ENCODE results near the gene LZTS2. TPM values are rescaled to one million over a fixed set of nuclear protein-coding genes. Genes with fewer than 3 reads are reported as not detected.

LZTS2 gene
- polyA plus RNA-seq, 1 of the 3 experiments (the other 2 are of a cell fraction), result 50.6 TPM

- TF ChIP-seq TAF1 (IDR thresholded peaks at IDR 0.05; ENCODE audit: borderline replicate concordance, low read depth, low read length) (no peak), YY1 (IDR thresholded peaks at IDR 0.05; ENCODE audit: low read depth) (no peak), MXI1 (IDR thresholded peaks at IDR 0.05; ENCODE audit: low read depth, low read length) (no peak), NFIC (IDR thresholded peaks at IDR 0.05; ENCODE audit: borderline replicate concordance) (no peak), RCOR1 (IDR thresholded peaks at IDR 0.05; ENCODE audit: low read length) (no peak), GABPA (IDR thresholded peaks at IDR 0.05; ENCODE audit: low read depth) (no peak), USF1 (IDR thresholded peaks at IDR 0.05; ENCODE audit: borderline replicate concordance, low read depth) (no peak), SMC3 (IDR thresholded peaks at IDR 0.05; ENCODE audit: low read depth, low read length) (no peak)
- TF ChIP-seq, protein P1, sequence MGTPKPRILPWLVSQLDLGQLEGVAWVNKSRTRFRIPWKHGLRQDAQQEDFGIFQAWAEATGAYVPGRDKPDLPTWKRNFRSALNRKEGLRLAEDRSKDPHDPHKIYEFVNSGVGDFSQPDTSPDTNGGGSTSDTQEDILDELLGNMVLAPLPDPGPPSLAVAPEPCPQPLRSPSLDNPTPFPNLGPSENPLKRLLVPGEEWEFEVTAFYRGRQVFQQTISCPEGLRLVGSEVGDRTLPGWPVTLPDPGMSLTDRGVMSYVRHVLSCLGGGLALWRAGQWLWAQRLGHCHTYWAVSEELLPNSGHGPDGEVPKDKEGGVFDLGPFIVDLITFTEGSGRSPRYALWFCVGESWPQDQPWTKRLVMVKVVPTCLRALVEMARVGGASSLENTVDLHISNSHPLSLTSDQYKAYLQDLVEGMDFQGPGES (IDR thresholded peaks at IDR 0.05; ENCODE audit: low read depth, low read length), result no peak
- TF ChIP-seq, protein P2, sequence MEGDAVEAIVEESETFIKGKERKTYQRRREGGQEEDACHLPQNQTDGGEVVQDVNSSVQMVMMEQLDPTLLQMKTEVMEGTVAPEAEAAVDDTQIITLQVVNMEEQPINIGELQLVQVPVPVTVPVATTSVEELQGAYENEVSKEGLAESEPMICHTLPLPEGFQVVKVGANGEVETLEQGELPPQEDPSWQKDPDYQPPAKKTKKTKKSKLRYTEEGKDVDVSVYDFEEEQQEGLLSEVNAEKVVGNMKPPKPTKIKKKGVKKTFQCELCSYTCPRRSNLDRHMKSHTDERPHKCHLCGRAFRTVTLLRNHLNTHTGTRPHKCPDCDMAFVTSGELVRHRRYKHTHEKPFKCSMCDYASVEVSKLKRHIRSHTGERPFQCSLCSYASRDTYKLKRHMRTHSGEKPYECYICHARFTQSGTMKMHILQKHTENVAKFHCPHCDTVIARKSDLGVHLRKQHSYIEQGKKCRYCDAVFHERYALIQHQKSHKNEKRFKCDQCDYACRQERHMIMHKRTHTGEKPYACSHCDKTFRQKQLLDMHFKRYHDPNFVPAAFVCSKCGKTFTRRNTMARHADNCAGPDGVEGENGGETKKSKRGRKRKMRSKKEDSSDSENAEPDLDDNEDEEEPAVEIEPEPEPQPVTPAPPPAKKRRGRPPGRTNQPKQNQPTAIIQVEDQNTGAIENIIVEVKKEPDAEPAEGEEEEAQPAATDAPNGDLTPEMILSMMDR (IDR thresholded peaks at IDR 0.05), result no peak
- TF ChIP-seq, protein P3, sequence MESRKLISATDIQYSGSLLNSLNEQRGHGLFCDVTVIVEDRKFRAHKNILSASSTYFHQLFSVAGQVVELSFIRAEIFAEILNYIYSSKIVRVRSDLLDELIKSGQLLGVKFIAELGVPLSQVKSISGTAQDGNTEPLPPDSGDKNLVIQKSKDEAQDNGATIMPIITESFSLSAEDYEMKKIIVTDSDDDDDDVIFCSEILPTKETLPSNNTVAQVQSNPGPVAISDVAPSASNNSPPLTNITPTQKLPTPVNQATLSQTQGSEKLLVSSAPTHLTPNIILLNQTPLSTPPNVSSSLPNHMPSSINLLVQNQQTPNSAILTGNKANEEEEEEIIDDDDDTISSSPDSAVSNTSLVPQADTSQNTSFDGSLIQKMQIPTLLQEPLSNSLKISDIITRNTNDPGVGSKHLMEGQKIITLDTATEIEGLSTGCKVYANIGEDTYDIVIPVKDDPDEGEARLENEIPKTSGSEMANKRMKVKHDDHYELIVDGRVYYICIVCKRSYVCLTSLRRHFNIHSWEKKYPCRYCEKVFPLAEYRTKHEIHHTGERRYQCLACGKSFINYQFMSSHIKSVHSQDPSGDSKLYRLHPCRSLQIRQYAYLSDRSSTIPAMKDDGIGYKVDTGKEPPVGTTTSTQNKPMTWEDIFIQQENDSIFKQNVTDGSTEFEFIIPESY (IDR thresholded peaks at IDR 0.05; ENCODE audit: borderline replicate concordance, low read depth), result no peak
- TF ChIP-seq, protein P4, sequence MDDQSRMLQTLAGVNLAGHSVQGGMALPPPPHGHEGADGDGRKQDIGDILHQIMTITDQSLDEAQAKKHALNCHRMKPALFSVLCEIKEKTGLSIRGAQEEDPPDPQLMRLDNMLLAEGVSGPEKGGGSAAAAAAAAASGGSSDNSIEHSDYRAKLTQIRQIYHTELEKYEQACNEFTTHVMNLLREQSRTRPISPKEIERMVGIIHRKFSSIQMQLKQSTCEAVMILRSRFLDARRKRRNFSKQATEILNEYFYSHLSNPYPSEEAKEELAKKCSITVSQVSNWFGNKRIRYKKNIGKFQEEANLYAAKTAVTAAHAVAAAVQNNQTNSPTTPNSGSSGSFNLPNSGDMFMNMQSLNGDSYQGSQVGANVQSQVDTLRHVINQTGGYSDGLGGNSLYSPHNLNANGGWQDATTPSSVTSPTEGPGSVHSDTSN (IDR thresholded peaks at IDR 0.05), result no peak
- H3K36me3 ChIP-seq (replicated peaks in 1 of 2; ENCODE audit: control insufficient read depth in 1 of 2, insufficient read depth in 2 of 2, low read length in 1 of 2), result peaks cover 3 to 34% of the 10 kb centered on the region in 2 experiments
- H3F3A ChIP-seq (replicated peaks; ENCODE audit: insufficient read depth), result no peaks in the 10 kb centered on the region
- no peak overlapping the region for H3K4me2 ChIP-seq
- no peaks in the 10 kb centered on the region for H3K9me2 ChIP-seq
- DNase-seq, result no peak
- H2AFZ ChIP-seq (ENCODE audit: low read depth), result no peak overlapping the region
- POLR2A ChIA-PET, result interaction anchor here (1.4 kb wide), 1 partner anchor 9 kb away, joined by 3 read pairs; no protein-coding TSS in a partner anchor
- no peaks in the 10 kb centered on the region for H4K20me1 ChIP-seq (ENCODE audit: insufficient read depth)
- H3K4me1 ChIP-seq (ENCODE audit: control insufficient read depth in 1 of 2, insufficient read depth in 2 of 2, low read depth in 1 of 2, low read length in 1 of 2), result peaks cover 0 to 5% of the 10 kb centered on the region in 2 experiments; a peak in 1 of 4 replicates
- H3K27me3 ChIP-seq (ENCODE audit: insufficient read depth), result no peaks in the 10 kb centered on the region
- H3K79me2 ChIP-seq (ENCODE audit: insufficient read depth), result 0 out of 2 replicates have a peak, but pooled peaks cover 4% of the 10 kb centered on the region
- H3K9ac ChIP-seq, result no peak overlapping the region
- no peak overlapping the region for H3K4me3 ChIP-seq (ENCODE audit: low read depth in 2 of 2, low read length in 1 of 2)
- CTCF ChIA-PET, result interaction anchor here (1.2 to 1.7 kb wide), 2 partner anchors 14 to 17 kb away, joined by 4 to 5 read pairs; no protein-coding TSS in a partner anchor
- 90% methylated on average over 2 of the region's 7 CpGs for WGBS (ENCODE audit: low lambda C conversion rate)
- no peaks in the 10 kb centered on the region for H3K9me3 ChIP-seq
- H3K27ac ChIP-seq (ENCODE audit: low read depth in 2 of 2, low read length in 1 of 2), result no peak overlapping the region
Measured at GRCh38 chr10:100980711-100981110, 18.9 kb upstream of the LZTS2 start.

Measured in SK-N-SH (cell line).